GM23248 (cell line): ENCODE data around the gene CSF2. TPM values are rescaled to one million over a fixed set of nuclear protein-coding genes. Genes with fewer than 3 reads are reported as not detected.

ENCODE experiments used
- DNase-seq: peaks from one replicate; pipeline ENCODE4 v3.0.0-alpha.2; 2015
- H2AFZ ChIP-seq: fragments of 200-600 bp; sonication (generic); 2 replicates; pipeline ENCODE4 v1.6.1; 2016; ENCODE audit warnings: antibody characterized with exemption
- H3F3A ChIP-seq: fragments of 200-600 bp; sonication (generic); 2 replicates; pipeline ENCODE4 v1.6.1; 2016; ENCODE audit warnings: mild to moderate bottlenecking, antibody characterized with exemption, mixed run types; ENCODE audit not compliant: insufficient read depth
- H3K27ac ChIP-seq: fragments of 200-600 bp; sonication (generic); 2 replicates; pipeline ENCODE4 v1.5.1; 2016; ENCODE audit warnings: mild to moderate bottlenecking
- H3K27me3 ChIP-seq: fragments of 200-600 bp; sonication (generic); replicated peaks from 2 replicates; pipeline ENCODE4 v1.6.1; 2016; ENCODE audit warnings: mild to moderate bottlenecking; ENCODE audit not compliant: insufficient read depth
- H3K36me3 ChIP-seq: fragments of 200-600 bp; sonication (generic); 2 replicates; pipeline ENCODE4 v1.6.1; 2016; ENCODE audit warnings: low read depth, mild to moderate bottlenecking
- H3K4me1 ChIP-seq: fragments of 200-600 bp; sonication (generic); 2 replicates; pipeline ENCODE4 v1.6.1; 2016; ENCODE audit warnings: mild to moderate bottlenecking; ENCODE audit not compliant: insufficient read depth
- H3K4me2 ChIP-seq: fragments of 200-600 bp; sonication (generic); one replicate; pipeline ENCODE4 v1.6.1; 2016; ENCODE audit warnings: mild to moderate bottlenecking; ENCODE audit not compliant: unreplicated experiment
- H3K4me3 ChIP-seq: fragments of 200-600 bp; sonication (generic); 2 replicates; pipeline ENCODE4 v1.5.1; 2016; ENCODE audit warnings: mild to moderate bottlenecking
- H3K79me2 ChIP-seq: fragments of 200-600 bp; sonication (generic); 2 replicates; pipeline ENCODE4 v1.6.1; 2016; ENCODE audit warnings: mild to moderate bottlenecking; ENCODE audit not compliant: insufficient read depth
- H3K9ac ChIP-seq: fragments of 200-600 bp; sonication (generic); 2 replicates; pipeline ENCODE4 v1.6.1; 2016; ENCODE audit warnings: mild to moderate bottlenecking
- H3K9me2 ChIP-seq: fragments of 200-600 bp; sonication (generic); 2 replicates; pipeline ENCODE4 v1.6.1; 2016; ENCODE audit warnings: mixed run types, mild to moderate bottlenecking, moderate library complexity; ENCODE audit not compliant: insufficient read depth
- H3K9me3 ChIP-seq: fragments of 200-600 bp; sonication (generic); one replicate; pipeline ENCODE4 v1.6.1; 2017; ENCODE audit warnings: low read depth
- H4K20me1 ChIP-seq: fragments of 200-600 bp; sonication (generic); 2 replicates; pipeline ENCODE4 v1.6.0; 2016; ENCODE audit not compliant: insufficient read depth
- EZH2 ChIP-seq: fragments of 200-600 bp; sonication (generic); IDR thresholded peaks from 2 replicates; pipeline ENCODE4 v1.6.1; 2018; ENCODE audit warnings: antibody characterized with exemption, mild to moderate bottlenecking; ENCODE audit not compliant: insufficient read depth, poor library complexity, severe bottlenecking
- EZH2phosphoT487 ChIP-seq: fragments of 200-600 bp; sonication (generic); IDR thresholded peaks from 2 replicates; pipeline ENCODE4 v1.6.1; 2018; ENCODE audit warnings: antibody characterized with exemption, moderate library complexity, mild to moderate bottlenecking, low read depth; ENCODE audit not compliant: insufficient read depth
- WGBS, 2 experiments: methylation state at CpG; one replicate each; pipeline ENCODE4 v1.1.6; 2015 to 2017; ENCODE audit warnings: low lambda C conversion rate in 2 of 2, low coverage in 1 of 2; ENCODE audit errors: missing lambda C conversion rate in 2 of 2; 5-methylcytosine and 5-hydroxymethylcytosine counted together
- in situ Hi-C: fragments of 300-500 bp; cut with MboI; formaldehyde crosslinking; loops from 2 replicates; pipeline ENCODE4 v1.15.0; 2020
- polyA plus RNA-seq: library from polyadenylated mRNA; unstranded; fragments of >200 nt; fragmentation: Nextera tagmentation; extraction: Ambion mirVana; gene quantifications from 2 replicates; pipeline ENCODE4 v1.2.1, GENCODE V29; 2016
- total RNA-seq: library from RNA; depleted of rRNA; stranded (reverse); fragments of >200 nt; shearing (Covaris generic); gene quantifications from 2 replicates; pipeline ENCODE4 v1.2.3, GENCODE V29; 2014

The CSF2 gene
- total and polyA plus RNA-seq, 2 experiments from 2014 or later: not detected

GRCh38 chr5:132102101-132102701 is 28.6 kb downstream of the CSF2 start:
- 98 to 99% methylated on average over 5 of the region's 5 CpGs for WGBS, 2 experiments
- H3K9me3 ChIP-seq: no peaks in the 10 kb centered on the region
- TF ChIP-seq EZH2phosphoT487: no peak
- no peak for TF ChIP-seq EZH2
- no peaks in the 10 kb centered on the region for H3K27me3 ChIP-seq
- H3K36me3 ChIP-seq: no peaks in the 10 kb centered on the region
- H3K4me3 ChIP-seq: no peak overlapping the region
- H2AFZ ChIP-seq: no peak overlapping the region
- no peak overlapping the region for H3K4me2 ChIP-seq
- H3K9ac ChIP-seq: no peak overlapping the region
- H3K4me1 ChIP-seq: peaks cover 55% of the 10 kb centered on the region
- H3F3A ChIP-seq: peaks cover 28% of the 10 kb centered on the region
- H3K9me2 ChIP-seq: no peaks in the 10 kb centered on the region
- no peaks in the 10 kb centered on the region for H4K20me1 ChIP-seq
- in situ Hi-C loops: no loop called here
- H3K27ac ChIP-seq: no peak overlapping the region
- no peaks in the 10 kb centered on the region for H3K79me2 ChIP-seq
- DNase-seq: no peak

DNA sequence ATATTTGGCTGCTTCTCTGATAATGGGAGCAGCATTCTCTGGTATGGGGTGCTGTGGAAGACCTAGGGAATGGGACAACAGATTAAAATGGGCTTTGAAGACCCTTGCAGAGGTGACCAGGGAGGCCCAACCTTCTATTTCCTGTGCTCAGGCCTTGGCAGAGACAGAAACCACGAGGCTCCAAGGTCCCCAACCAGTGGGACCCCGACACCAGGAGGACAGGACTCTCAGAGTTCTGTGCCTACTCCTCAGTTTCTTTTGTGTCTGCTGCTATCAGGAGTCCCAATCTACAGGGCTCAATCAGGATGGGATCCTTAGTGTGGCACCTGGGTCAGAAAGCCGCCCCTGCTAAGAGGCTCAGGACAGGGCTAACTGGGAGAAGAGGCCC is 29.3 kb downstream of the CSF2 start:
- H3K36me3 ChIP-seq: no peaks in the 10 kb centered on the region
- no peak for DNase-seq
- no peak overlapping the region for H3K4me3 ChIP-seq
- no peaks in the 10 kb centered on the region for H4K20me1 ChIP-seq
- no peaks in the 10 kb centered on the region for H3K9me3 ChIP-seq
- H3K4me2 ChIP-seq: peak overlapping the region; percentile 43
- 95 to 97% methylated on average over 3 of the region's 3 CpGs for WGBS, 2 experiments
- no peaks in the 10 kb centered on the region for H3K27me3 ChIP-seq
- peaks cover 28% of the 10 kb centered on the region for H3F3A ChIP-seq
- no peak overlapping the region for H2AFZ ChIP-seq
- in situ Hi-C loops: no loop called here
- H3K9me2 ChIP-seq: no peaks in the 10 kb centered on the region
- peak overlapping the region; percentile 79 for H3K27ac ChIP-seq
- H3K4me1 ChIP-seq: peaks cover 50% of the 10 kb centered on the region
- TF ChIP-seq EZH2 (no peak), EZH2phosphoT487 (no peak)
- H3K79me2 ChIP-seq: no peaks in the 10 kb centered on the region
- peak overlapping the region; percentile 51 for H3K9ac ChIP-seq

- in situ Hi-C loops: no loop called here
- Histone ChIP-seq H3K4me2 (peak overlapping the region; percentile 43), H3K9me3 (no peaks in the 10 kb centered on the region)
Measured at GRCh38 chr5:132103332-132103951, 29.9 kb downstream of the CSF2 start.

DNA sequence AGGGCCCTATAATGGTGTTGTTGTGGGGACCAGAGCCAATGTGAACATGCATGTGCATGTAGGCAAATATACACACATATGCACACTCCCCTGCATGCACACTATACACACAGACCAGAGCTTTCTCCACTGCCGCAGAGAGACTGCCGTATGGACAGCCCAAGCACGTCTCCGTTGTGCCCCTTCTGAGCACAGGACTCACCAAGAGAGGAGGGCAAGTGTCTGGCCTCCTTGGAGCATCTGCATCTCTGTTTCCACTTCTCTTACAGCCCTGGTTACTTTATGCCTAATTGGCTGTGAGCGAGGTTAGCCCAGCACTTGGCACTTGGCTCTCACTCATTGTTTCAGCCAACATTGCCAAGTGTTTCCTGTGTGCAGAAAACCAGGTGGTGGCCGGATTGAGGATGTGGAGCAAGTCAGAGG is 30.4 kb downstream of the CSF2 start:
- peaks cover 18% of the 10 kb centered on the region for H3F3A ChIP-seq
- H3K9ac ChIP-seq: peak overlapping the region; percentile 19
- WGBS, 2 experiments: 70 to 86% methylated on average over 6 of the region's 6 CpGs
- H3K4me1 ChIP-seq: peaks cover 40% of the 10 kb centered on the region
- peak overlapping the region; percentile 79 for H3K27ac ChIP-seq
- H3K9me2 ChIP-seq: no peaks in the 10 kb centered on the region
- no peaks in the 10 kb centered on the region for H4K20me1 ChIP-seq
- no peaks in the 10 kb centered on the region for H3K36me3 ChIP-seq
- H3K79me2 ChIP-seq: no peaks in the 10 kb centered on the region
- no peaks in the 10 kb centered on the region for H3K9me3 ChIP-seq
- TF ChIP-seq EZH2 (no peak), EZH2phosphoT487 (no peak)
- peak; percentile 27 for DNase-seq
- no peak overlapping the region for H3K4me3 ChIP-seq
- H3K27me3 ChIP-seq: no peaks in the 10 kb centered on the region
- peak overlapping the region; percentile 43 for H3K4me2 ChIP-seq
- no peak overlapping the region for H2AFZ ChIP-seq
- in situ Hi-C loops: no loop called here

More at GRCh38 chr5:132103332-132103951, 29.9 kb downstream of the CSF2 start:
- Histone ChIP-seq H3K79me2 (no peaks in the 10 kb centered on the region), H3K9me2 (no peaks in the 10 kb centered on the region), H2AFZ (peak overlapping the region; percentile 20; the same call in 1 of the 2 replicates), H3F3A (peaks cover 24% of the 10 kb centered on the region), H3K4me1 (peaks cover 45% of the 10 kb centered on the region), H3K9ac (peak overlapping the region; percentile 51), H3K4me3 (no peak overlapping the region), H3K36me3 (no peaks in the 10 kb centered on the region), H3K27ac (peak overlapping the region; percentile 79), H3K27me3 (no peaks in the 10 kb centered on the region), H4K20me1 (no peaks in the 10 kb centered on the region)
- 0 out of 2 replicates have a peak, but pooled peaks have one; percentile 40 for TF ChIP-seq EZH2phosphoT487
- no peak for TF ChIP-seq EZH2
- DNase-seq: peak; percentile 96
